Kidney glomerular epithelial cell (primary cell): ENCODE results near the gene CEBPA.

Source experiments
- DNase-seq: peaks from one replicate; lab custom pipeline; 2025; lab: John Stamatoyannopoulos, UW

CEBPA gene

GRCh38 chr19:33287438-33287837 lies 14.9 kb downstream of the CEBPA start:
- no peak for DNase-seq

- DNase-seq, result no peak
Observed at GRCh38 chr19:33286899-33287298, 15.4 kb downstream of the CEBPA start.

- DNase-seq, result no peak
Observed at GRCh38 chr19:33285441-33285927, 16.9 kb downstream of the CEBPA start.

- DNase-seq, result no peak
Observed at GRCh38 chr19:33284756-33285155, 17.6 kb downstream of the CEBPA start.

GRCh38 chr19:33284146-33284643 lies 18.1 kb downstream of the CEBPA start:
- DNase-seq, result no peak

GRCh38 chr19:33283589-33283988 lies 18.7 kb downstream of the CEBPA start:
- DNase-seq, result no peak

- DNase-seq, result no peak
Observed at GRCh38 chr19:33282036-33282671, 20.2 kb downstream of the CEBPA start.

- DNase-seq, result no peak
Observed at GRCh38 chr19:33281296-33281926, 20.9 kb downstream of the CEBPA start.

GRCh38 chr19:33280351-33280921 lies 21.9 kb downstream of the CEBPA start:
- DNase-seq, result no peak

- no peak for DNase-seq
Observed at GRCh38 chr19:33279430-33280350, 22.6 kb downstream of the CEBPA start.

GRCh38 chr19:33278403-33279269 lies 23.7 kb downstream of the CEBPA start:
- DNase-seq, result no peak

- no peak for DNase-seq
Observed at GRCh38 chr19:33278023-33278402, 24.3 kb downstream of the CEBPA start.

GRCh38 chr19:33277434-33277833 lies 24.9 kb downstream of the CEBPA start:
- DNase-seq, result no peak

GRCh38 chr19:33275933-33276619 lies 26.3 kb downstream of the CEBPA start:
- DNase-seq, result no peak

- no peak for DNase-seq
Observed at GRCh38 chr19:33275559-33275932, 26.8 kb downstream of the CEBPA start.

- DNase-seq, result no peak
Observed at GRCh38 chr19:33274663-33275558, 27.4 kb downstream of the CEBPA start.

- DNase-seq, result peak; percentile 59
Observed at GRCh38 chr19:33273881-33274662, 28.3 kb downstream of the CEBPA start.

- no peak for DNase-seq
Observed at GRCh38 chr19:33273065-33273736, 29.1 kb downstream of the CEBPA start.
